GM18951 (cell line): ENCODE data around the gene H6PD.

ENCODE experiments used
- POLR2A ChIP-seq: IDR thresholded peaks from 4 replicates; pipeline ENCODE4 v1.6.1; 2011; ENCODE audit warnings: mild to moderate bottlenecking; ENCODE audit not compliant: insufficient read length, insufficient read depth; ENCODE audit errors: extremely low read depth
- in situ Hi-C: fragments of 300-500 bp; cut with MboI; formaldehyde crosslinking; loops from one replicate; pipeline ENCODE4 v1.12.0; 2022; ENCODE audit warnings: low sequenced_read_pairs, mixed read lengths, inconsistent platforms; ENCODE audit not compliant: unreplicated experiment

H6PD gene

GRCh38 chr1:9262096-9262986 lies 27.8 kb downstream of the H6PD start:
- in situ Hi-C loops = no loop called here
- TF ChIP-seq POLR2A = no peak

GRCh38 chr1:9263276-9263855 lies 28.8 kb downstream of the H6PD start:
- in situ Hi-C loops = no loop called here
- no peak for TF ChIP-seq POLR2A

- in situ Hi-C loops = no loop called here
- no peak for TF ChIP-seq POLR2A
Observed at GRCh38 chr1:9263984-9264872, 29.7 kb downstream of the H6PD start.

DNA sequence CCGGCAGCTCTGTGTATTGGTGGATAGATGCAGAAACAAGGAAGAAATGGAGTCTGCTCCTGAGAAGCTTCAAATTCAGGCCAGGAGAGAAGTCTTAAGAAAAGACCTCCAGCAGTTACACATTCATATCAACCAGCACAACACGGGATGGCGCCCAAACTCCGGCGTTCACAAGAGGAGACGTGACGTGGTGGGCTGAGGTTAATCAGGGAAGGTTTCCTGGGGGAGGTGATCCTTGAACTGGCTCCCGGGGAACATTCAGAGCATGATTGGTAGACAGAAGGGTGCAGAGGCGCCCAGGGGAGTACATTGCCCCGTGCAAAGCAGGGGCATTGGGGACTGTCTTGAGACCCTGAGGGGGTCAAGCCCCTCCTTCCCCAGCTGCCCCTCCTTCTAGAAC lies 30.5 kb downstream of the H6PD start:
- in situ Hi-C loops = no loop called here
- no peak for TF ChIP-seq POLR2A

- TF ChIP-seq POLR2A = no peak
- in situ Hi-C loops = no loop called here
Observed at GRCh38 chr1:9265968-9266367, 31.4 kb downstream of the H6PD start.

- in situ Hi-C loops = no loop called here
- no peak for TF ChIP-seq POLR2A
Observed at GRCh38 chr1:9267352-9267686, 32.7 kb downstream of the H6PD start.

- no peak for TF ChIP-seq POLR2A
- in situ Hi-C loops = no loop called here
Observed at GRCh38 chr1:9267827-9268581, 33.4 kb downstream of the H6PD start.

DNA sequence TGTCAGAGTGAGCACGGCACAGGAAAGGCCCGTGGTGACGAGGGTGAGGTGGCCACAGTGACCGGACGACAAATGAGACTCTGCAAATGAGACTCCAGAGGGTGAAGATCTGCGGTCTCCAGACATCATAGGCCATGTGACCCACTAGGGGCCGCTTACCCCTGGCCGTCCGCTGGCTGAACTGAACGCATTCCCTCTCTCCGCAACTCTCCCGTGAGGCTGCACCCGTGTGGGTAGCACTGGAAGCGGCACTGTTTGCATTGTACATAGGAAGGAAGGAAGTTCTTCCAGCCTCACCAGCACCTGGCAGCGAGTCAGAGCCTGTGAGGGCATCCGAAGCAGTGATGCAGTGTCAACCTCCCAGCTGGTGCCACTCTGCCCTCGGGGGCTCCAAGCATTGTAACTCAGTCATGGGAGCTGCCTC lies 34.5 kb downstream of the H6PD start:
- no peak for TF ChIP-seq POLR2A
- in situ Hi-C loops = no loop called here

DNA sequence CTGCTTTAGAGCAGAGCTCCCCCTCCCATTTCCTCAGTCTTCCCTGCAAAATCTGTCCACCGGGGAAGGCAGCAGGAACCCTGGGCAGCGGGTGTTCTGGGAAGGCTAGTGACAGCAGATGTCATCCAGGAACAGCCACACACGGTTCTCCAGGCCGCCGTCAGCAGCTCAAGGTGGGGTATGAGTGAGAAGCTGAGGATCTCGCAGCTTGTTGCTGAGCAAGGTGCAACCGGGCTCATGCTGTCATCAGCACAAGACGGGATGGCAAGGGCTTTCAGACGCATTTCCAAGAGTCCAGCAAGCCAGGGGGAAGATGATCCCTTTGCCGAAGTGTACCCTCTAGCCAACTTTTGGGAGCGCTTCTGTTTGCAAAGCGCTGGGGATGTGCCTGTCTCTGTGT lies 35.1 kb downstream of the H6PD start:
- in situ Hi-C loops = no loop called here
- no peak for TF ChIP-seq POLR2A

- in situ Hi-C loops = no loop called here
- TF ChIP-seq POLR2A = no peak
Observed at GRCh38 chr1:9270290-9270883, 35.8 kb downstream of the H6PD start.

DNA sequence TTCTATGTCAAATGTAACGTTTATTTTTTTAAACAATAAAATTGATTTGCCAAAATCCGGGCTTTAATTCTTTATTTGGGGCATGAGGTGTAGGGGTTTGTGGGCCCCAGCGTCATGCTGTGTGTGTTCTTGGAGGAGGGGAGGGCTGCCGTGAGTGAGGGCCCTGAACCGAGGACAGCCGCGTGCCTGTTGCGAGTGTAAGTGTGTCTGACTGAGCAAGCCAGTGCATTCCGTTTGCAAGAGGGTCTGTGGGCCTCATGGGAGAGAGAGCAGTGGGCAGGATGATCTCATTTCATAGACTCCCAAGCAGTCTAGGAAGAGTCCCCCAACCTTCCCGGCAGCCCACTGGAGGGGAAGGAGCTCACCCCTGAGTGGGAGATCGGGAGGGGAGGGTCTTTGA lies 36.7 kb downstream of the H6PD start:
- no peak for TF ChIP-seq POLR2A
- in situ Hi-C loops = no loop called here

DNA sequence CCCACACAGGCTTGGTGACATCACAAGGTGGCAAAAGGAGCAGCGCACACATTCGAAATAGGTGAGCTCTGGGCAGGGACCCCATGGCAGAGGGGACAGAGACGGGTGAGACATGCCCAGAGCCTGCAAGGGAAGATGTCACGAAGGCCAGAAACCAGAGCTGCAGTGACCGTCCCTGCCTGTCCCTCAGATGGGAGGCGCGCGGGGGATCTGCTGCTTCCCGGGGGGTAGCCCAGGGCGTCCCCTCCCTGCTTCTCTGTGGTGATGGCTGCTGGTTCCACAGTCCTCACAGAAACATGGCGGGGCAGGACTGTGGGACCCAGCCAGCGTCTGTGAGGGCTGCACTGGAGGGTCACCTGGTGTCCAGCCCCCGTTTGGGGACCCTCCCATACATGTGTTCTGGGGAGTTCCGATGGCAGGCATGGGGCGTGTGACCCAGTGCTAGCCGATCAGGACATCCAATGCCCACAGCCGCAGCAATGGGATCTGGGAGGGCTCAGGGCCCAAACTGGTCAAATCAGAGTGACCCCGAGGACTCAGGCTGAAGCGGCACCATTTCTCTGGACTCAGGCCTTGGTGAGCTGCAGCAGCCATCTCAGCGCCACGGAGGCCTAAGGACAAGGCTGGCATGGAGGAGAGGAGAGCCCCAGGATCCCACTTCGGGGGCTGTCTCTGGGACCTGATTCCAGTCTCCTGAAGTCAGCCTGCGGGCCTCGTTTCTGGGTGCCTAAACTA lies 37.5 kb downstream of the H6PD start:
- TF ChIP-seq POLR2A = no peak
- in situ Hi-C loops = no loop called here
